SK-N-SH treated with all-trans-retinoic acid at 6 μM for 48 hours (cell line): ENCODE measurements around the gene AQP12A.

Experiments used
- ATAC-seq: fragments of 200-7000 bp; cut with Tn5 transposase; 3 replicates; pipeline ENCODE4 v1.9.1; 2020; ENCODE audit warnings: mild to moderate bottlenecking, moderate library complexity
- ARNTL ChIP-seq: fragments of 450-650 bp; formaldehyde crosslinking; IDR thresholded peaks from 2 replicates; pipeline ENCODE4 v1.5.0; 2020; ENCODE audit warnings: low read depth, mild to moderate bottlenecking, moderate library complexity, borderline replicate concordance
- BACH2 ChIP-seq: fragments of 250-450 bp; sonication (Bioruptor Pico); IDR thresholded peaks from 2 replicates; pipeline ENCODE4 v1.9.0; 2021; ENCODE audit warnings: mild to moderate bottlenecking, borderline replicate concordance
- CSDC2 ChIP-seq: fragments of 250-450 bp; sonication (Bioruptor Pico); IDR thresholded peaks from 2 replicates; pipeline ENCODE4 v1.5.0; 2020; ENCODE audit warnings: mild to moderate bottlenecking, moderate library complexity
- CSRNP3 ChIP-seq: fragments of 250-450 bp; sonication (Bioruptor Pico); IDR thresholded peaks from 2 replicates; pipeline ENCODE4 v1.5.1; 2021; ENCODE audit warnings: mild to moderate bottlenecking, moderate library complexity
- ESRRG ChIP-seq: fragments of 250-450 bp; sonication (Bioruptor Pico); IDR thresholded peaks from 2 replicates; pipeline ENCODE4 v1.6.1; 2021; ENCODE audit warnings: mild to moderate bottlenecking
- GLIS3 ChIP-seq: fragments of 250-450 bp; sonication (Bioruptor Pico); IDR thresholded peaks from 2 replicates; pipeline ENCODE4 v1.5.0; 2020; ENCODE audit warnings: mild to moderate bottlenecking, moderate library complexity
- ISL1 ChIP-seq: fragments of 250-450 bp; sonication (Bioruptor Pico); IDR thresholded peaks from 2 replicates; pipeline ENCODE4 v2.1.2; 2022; ENCODE audit warnings: mild to moderate bottlenecking, moderate library complexity
- PATZ1 ChIP-seq: fragments of 250-450 bp; sonication (Bioruptor Pico); IDR thresholded peaks from 2 replicates; pipeline ENCODE4 v1.8.0; 2020; ENCODE audit warnings: mild to moderate bottlenecking, moderate library complexity, borderline replicate concordance
- POU6F1 ChIP-seq: fragments of 250-450 bp; sonication (Bioruptor Pico); IDR thresholded peaks from 2 replicates; pipeline ENCODE4 v1.8.0; 2021; ENCODE audit warnings: low read depth, mild to moderate bottlenecking, moderate library complexity, borderline replicate concordance
- PPARA ChIP-seq: fragments of 250-450 bp; sonication (Bioruptor Pico); IDR thresholded peaks from 2 replicates; pipeline ENCODE4 v1.5.0; 2020; ENCODE audit warnings: mild to moderate bottlenecking, borderline replicate concordance
- RARB ChIP-seq: fragments of 250-450 bp; sonication (Bioruptor Pico); IDR thresholded peaks from 2 replicates; pipeline ENCODE4 v1.8.0; 2021; ENCODE audit warnings: mild to moderate bottlenecking, moderate library complexity
- SNAI2 ChIP-seq: fragments of 250-450 bp; sonication (Bioruptor Pico); IDR thresholded peaks from 2 replicates; pipeline ENCODE4 v1.5.0; 2020; ENCODE audit warnings: mild to moderate bottlenecking, moderate library complexity
- TCF4 ChIP-seq: fragments of 250-450 bp; sonication (Bioruptor Pico); IDR thresholded peaks from 2 replicates; pipeline ENCODE4 v1.8.0; 2021; ENCODE audit warnings: mild to moderate bottlenecking, moderate library complexity, borderline replicate concordance
- TOX ChIP-seq: fragments of 250-450 bp; sonication (Bioruptor Pico); IDR thresholded peaks from 2 replicates; pipeline ENCODE4 v1.8.0; 2021; ENCODE audit warnings: mild to moderate bottlenecking, moderate library complexity, borderline replicate concordance
- ZC3H10 ChIP-seq: fragments of 250-450 bp; sonication (Bioruptor Pico); IDR thresholded peaks from 2 replicates; pipeline ENCODE4 v1.5.1; 2021; ENCODE audit warnings: mild to moderate bottlenecking, moderate library complexity
- ZFP30 ChIP-seq: fragments of 450-650 bp; formaldehyde crosslinking; IDR thresholded peaks from 2 replicates; pipeline ENCODE4 v1.5.0; 2022; ENCODE audit warnings: mild to moderate bottlenecking, moderate library complexity
- ZNF565 ChIP-seq: fragments of 450-650 bp; formaldehyde crosslinking; conservative IDR thresholded peaks from 2 replicates; pipeline ENCODE4 v1.5.0; 2020; ENCODE audit warnings: low read depth, mild to moderate bottlenecking, moderate library complexity
- ZNF70 ChIP-seq: fragments of 450-650 bp; formaldehyde crosslinking; IDR thresholded peaks from 2 replicates; pipeline ENCODE4 v1.5.0; 2020; ENCODE audit warnings: mild to moderate bottlenecking, moderate library complexity
- ZNF8 ChIP-seq: fragments of 450-650 bp; formaldehyde crosslinking; IDR thresholded peaks from 2 replicates; pipeline ENCODE4 v1.5.0; 2020; ENCODE audit warnings: mild to moderate bottlenecking, moderate library complexity
- TF ChIP-seq, protein P1 (sequence below): fragments of 250-450 bp; sonication (Bioruptor Pico); IDR thresholded peaks from 2 replicates; pipeline ENCODE4 v1.5.1; 2020; ENCODE audit warnings: low read depth, mild to moderate bottlenecking, moderate library complexity

The AQP12A gene

DNA sequence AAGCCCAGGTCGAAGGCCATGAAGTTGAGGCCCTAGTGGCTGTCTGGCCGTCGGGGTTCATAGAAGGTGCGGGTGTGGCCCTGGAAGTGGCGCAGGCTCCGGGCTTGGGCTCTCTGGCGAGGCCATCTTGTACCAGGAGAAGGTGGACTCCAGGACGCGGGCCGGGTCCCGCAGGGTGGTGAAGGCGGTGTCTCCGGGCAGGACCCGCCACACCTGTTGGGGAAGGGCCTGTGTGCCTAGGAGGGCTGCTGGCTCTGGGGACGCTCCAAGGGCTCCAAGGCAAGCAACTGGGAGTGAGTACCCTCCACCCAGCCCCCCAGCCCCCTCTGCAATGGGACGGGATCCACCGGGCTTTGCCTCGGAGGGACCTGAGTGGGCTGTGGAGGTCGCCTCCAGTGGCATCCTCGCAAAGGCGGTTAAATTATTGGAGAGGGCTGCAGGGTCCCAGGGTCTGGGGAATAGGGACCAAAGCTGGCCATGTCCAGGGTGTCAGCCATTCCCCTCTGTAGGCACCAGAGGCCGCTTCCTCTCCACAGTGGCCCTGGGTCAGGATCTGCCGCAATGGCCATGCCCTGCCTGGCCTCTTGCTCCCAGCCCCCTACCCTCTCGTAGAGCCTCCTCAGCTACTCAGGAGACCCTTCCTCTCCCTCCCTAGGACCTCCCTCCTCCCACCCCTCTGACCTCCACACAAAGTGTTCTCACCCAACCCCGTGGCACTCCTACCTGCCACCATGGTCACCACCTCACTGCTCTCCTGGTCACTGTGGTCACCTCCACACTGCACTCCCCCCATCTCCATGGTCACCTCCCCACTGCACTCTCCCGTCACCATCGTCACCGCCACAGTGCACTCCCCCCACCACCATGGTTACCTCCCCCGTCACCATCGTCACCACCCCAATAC, 10.3 kb downstream of the AQP12A start:
- ATAC-seq: no peak
- TF ChIP-seq ZFP30 (CRISPR knock-in tag): no peak
- no peak for TF ChIP-seq BACH2
- TF ChIP-seq ESRRG (CRISPR knock-in tag): no peak
- TF ChIP-seq CSRNP3: no peak
- TF ChIP-seq ISL1 (CRISPR knock-in tag): no peak

DNA sequence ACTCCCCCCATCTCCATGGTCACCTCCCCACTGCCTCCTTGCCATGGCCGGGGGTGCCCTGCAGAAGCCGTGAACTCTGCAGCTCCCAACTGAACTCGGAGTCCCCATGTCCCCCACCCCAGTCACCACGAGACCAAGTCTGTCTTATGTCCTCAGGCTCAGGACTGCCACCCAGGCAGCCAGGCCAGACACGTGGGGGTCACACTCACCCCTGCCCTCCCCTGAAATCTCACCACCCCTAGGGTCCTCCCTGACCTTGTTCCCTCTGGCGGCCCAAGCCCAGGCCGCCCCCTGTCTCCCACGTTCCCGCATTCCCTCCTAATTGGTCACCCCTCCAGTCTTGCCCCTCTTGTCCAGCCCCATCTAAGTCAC, 11.0 kb downstream of the AQP12A start:
- no peak for ATAC-seq
- TF ChIP-seq ZNF8 (CRISPR knock-in tag): no peak
- TF ChIP-seq PPARA (CRISPR knock-in tag): no peak
- TF ChIP-seq POU6F1 (CRISPR knock-in tag): no peak
- no peak for TF ChIP-seq RARB
- no peak for TF ChIP-seq CSDC2 (CRISPR knock-in tag)
- TF ChIP-seq BACH2: no peak
- TF ChIP-seq PATZ1 (CRISPR knock-in tag): no peak
- TF ChIP-seq GLIS3 (CRISPR knock-in tag): no peak
- TF ChIP-seq SNAI2 (CRISPR knock-in tag): no peak
- TF ChIP-seq ZC3H10 (CRISPR knock-in tag): no peak
- no peak for TF ChIP-seq ZNF70 (CRISPR knock-in tag)
- no peak for TF ChIP-seq TOX
- TF ChIP-seq, protein P1, sequence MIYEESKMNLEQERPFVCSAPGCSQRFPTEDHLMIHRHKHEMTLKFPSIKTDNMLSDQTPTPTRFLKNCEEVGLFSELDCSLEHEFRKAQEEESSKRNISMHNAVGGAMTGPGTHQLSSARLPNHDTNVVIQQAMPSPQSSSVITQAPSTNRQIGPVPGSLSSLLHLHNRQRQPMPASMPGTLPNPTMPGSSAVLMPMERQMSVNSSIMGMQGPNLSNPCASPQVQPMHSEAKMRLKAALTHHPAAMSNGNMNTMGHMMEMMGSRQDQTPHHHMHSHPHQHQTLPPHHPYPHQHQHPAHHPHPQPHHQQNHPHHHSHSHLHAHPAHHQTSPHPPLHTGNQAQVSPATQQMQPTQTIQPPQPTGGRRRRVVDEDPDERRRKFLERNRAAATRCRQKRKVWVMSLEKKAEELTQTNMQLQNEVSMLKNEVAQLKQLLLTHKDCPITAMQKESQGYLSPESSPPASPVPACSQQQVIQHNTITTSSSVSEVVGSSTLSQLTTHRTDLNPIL (CRISPR knock-in tag): no peak
- no peak for TF ChIP-seq ZFP30 (CRISPR knock-in tag)
- no peak for TF ChIP-seq ARNTL (CRISPR knock-in tag)
- no peak for TF ChIP-seq CSRNP3
- no peak for TF ChIP-seq TCF4 (CRISPR knock-in tag)
- TF ChIP-seq ESRRG (CRISPR knock-in tag): no peak

DNA sequence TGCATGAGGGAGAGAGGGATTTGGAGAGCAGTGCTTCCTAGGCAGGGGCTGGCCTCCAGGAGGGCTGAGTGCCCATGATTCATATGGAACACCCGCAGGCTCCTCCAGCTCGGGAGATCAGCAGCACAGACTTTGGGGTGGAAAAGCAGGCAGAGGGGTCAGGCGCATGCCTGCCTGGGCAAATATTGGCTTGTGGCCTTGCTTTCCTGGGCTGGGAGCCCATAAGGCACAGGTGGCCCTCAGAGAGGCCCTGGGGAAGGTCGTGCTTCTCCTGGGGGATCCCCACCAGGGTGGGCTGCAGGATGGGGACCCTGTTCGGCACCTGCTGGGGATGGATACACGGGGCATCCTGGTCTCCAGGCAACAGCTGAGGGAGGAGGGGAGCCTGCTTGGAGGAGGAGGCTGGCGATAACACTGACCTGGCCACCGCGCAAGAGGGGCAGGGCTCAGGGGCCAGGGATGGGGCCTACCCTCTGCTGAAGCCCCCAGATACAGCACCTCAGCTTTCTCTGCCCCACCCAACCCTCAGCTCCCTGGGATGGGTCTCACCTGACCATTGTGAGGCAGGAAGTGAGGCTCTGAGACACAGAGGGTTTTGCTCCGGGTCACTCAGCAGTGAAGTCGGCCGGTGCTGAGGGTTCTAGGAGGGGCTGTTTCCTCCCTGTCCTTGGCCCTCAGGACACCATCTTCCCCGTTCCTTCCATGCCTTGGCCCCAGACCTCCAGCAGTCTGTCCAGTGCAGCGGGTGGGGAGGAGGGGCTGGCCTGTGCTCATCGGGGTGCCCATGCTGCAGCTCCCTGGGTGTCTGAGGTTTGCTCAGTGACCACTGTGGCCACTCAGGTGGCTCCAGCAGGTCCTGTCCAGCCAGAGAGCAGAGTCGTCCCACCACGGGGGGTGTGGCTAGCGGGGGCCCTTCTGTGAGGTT, 12.0 kb downstream of the AQP12A start:
- ATAC-seq: no peak
- no peak for TF ChIP-seq POU6F1 (CRISPR knock-in tag)
- no peak for TF ChIP-seq RARB
- no peak for TF ChIP-seq GLIS3 (CRISPR knock-in tag)
- TF ChIP-seq ARNTL (CRISPR knock-in tag): no peak
- TF ChIP-seq SNAI2 (CRISPR knock-in tag): no peak
- TF ChIP-seq ZNF565: no peak
